HepG2 (cell line): Measurements from ENCODE around the gene PCDHGA7. TPM values are rescaled to one million over a fixed set of nuclear protein-coding genes. Genes with fewer than 3 reads are reported as not detected.
A peak's percentile ranks its signal among the peaks of the same experiment; 100 is the strongest.
"Not testable (repeated sequence)": the region's sequence is repeated elsewhere in the genome, so short reads cannot be mapped to it uniquely, and the experiment has no call there.

ENCODE experiments used
- ATAC-seq: fragments of 200-7000 bp; cut with Tn5 transposase; 3 replicates; pipeline ENCODE4 v1.9.1; 2020; ENCODE audit warnings: mild to moderate bottlenecking, moderate library complexity
- BruUV-seq: library from RNA; stranded (reverse); fragments of 400-500 nt; replicated peaks from 2 replicates; lab custom pipeline; 2021; lab: Mats Ljungman, UMichigan
- CTCF ChIA-PET: fragments of 300-600 bp; formaldehyde crosslinking; extraction: SDS; loops from one replicate; lab custom pipeline; 2021; ENCODE audit warnings: low total read pairs, inconsistent platforms, low intra/inter-chr PET ratio; lab: Yijun Ruan, JAX
- POLR2A ChIA-PET: fragments of 350-600 bp; sonication (Branson Sonifier 250); formaldehyde crosslinking; loops from one replicate; lab custom pipeline; 2020; ENCODE audit warnings: antibody characterized with exemption, inconsistent platforms; lab: Yijun Ruan, JAX
- DNase-seq: peaks from one replicate; pipeline ENCODE4 v3.0.0-alpha.2; 2015; ENCODE audit warnings: low spot score
- FAIRE-seq: peaks from 3 replicates; lab custom pipeline; 2011; peaks lifted over from hg19 to GRCh38; lab: Jason Lieb, UNC
- H2AFZ ChIP-seq: one replicate; pipeline ENCODE4 v1.6.1; 2011; ENCODE audit warnings: low read length, inconsistent platforms
- H3K27ac ChIP-seq: fragments of 300-600 bp; 3 replicates; pipeline ENCODE4 v1.8.0; 2011; ENCODE audit warnings: mixed run types, mild to moderate bottlenecking, mixed read lengths, low read length, inconsistent platforms; ENCODE audit not compliant: insufficient read depth; ENCODE audit errors: extremely low read length
- H3K27me3 ChIP-seq, 2 experiments: fragments of 200-600 bp in 1 of 2; 2 replicates in 1 of 2; 3 replicates in 1 of 2; pipeline versions ENCODE4 v1.6.0 to v1.8.0; 2011; ENCODE audit warnings: low read length in 2 of 2, mild to moderate bottlenecking in 2 of 2, moderate library complexity in 2 of 2, inconsistent platforms in 1 of 2; ENCODE audit not compliant: insufficient read depth in 2 of 2, control insufficient read depth in 1 of 2
- H3K36me3 ChIP-seq, 2 experiments: fragments of 200-600 bp in 1 of 2; replicated peaks in 1 of 2; 2 replicates in 1 of 2; 3 replicates in 1 of 2; pipeline versions ENCODE4 v1.5.1 to v1.8.0; 2011; ENCODE audit warnings: low read length in 2 of 2, inconsistent platforms in 1 of 2; ENCODE audit not compliant: insufficient read depth in 2 of 2, control insufficient read depth in 1 of 2
- H3K4me1 ChIP-seq: 2 replicates; pipeline ENCODE4 v1.5.1; 2012; ENCODE audit warnings: low read length, inconsistent platforms; ENCODE audit not compliant: insufficient read depth
- H3K4me2 ChIP-seq: 2 replicates; pipeline ENCODE4 v1.6.0; 2011; ENCODE audit warnings: low read depth, low read length, inconsistent platforms
- H3K4me3 ChIP-seq, 3 experiments: fragments of 200-600 bp in 1 of 3; sonication (generic), shearing (Covaris generic) in 1 of 3; replicated peaks in 1 of 3; 2 replicates each; pipeline ENCODE4 v1.5.1; 2011 to 2016; ENCODE audit warnings: low read length in 3 of 3, inconsistent platforms in 2 of 3, low read depth in 2 of 3, mild to moderate bottlenecking in 2 of 3, control low read depth in 1 of 3, mixed read lengths in 1 of 3; ENCODE audit not compliant: insufficient read depth in 1 of 3
- H3K79me2 ChIP-seq: one replicate; pipeline ENCODE4 v1.6.1; 2011; ENCODE audit warnings: low read length, inconsistent platforms; ENCODE audit not compliant: insufficient read depth
- H3K9ac ChIP-seq: 2 replicates; pipeline ENCODE4 v1.6.0; 2011; ENCODE audit warnings: mild to moderate bottlenecking, low read depth, low read length, inconsistent platforms; ENCODE audit not compliant: insufficient read depth
- H3K9me3 ChIP-seq: 2 replicates; pipeline ENCODE4 v1.5.1; 2012; ENCODE audit warnings: mild to moderate bottlenecking, low read length
- H4K20me1 ChIP-seq: 2 replicates; pipeline ENCODE4 v1.6.0; 2011; ENCODE audit warnings: inconsistent platforms, mild to moderate bottlenecking, low read length, moderate library complexity; ENCODE audit not compliant: insufficient read depth
- EEA1 ChIP-seq: sonication (generic); formaldehyde crosslinking; IDR thresholded peaks from 2 replicates; pipeline ENCODE4 v1.5.1; 2020; ENCODE audit warnings: mild to moderate bottlenecking, missing genetic modification reagents, borderline replicate concordance
- MTA1 ChIP-seq: sonication (generic); formaldehyde crosslinking; IDR thresholded peaks from 2 replicates; pipeline ENCODE4 v1.4.0; 2020; ENCODE audit warnings: missing genetic modification reagents, mild to moderate bottlenecking, borderline replicate concordance
- STAG1 ChIP-seq: sonication (generic); formaldehyde crosslinking; IDR thresholded peaks from 2 replicates; pipeline ENCODE4 v1.4.0; 2020; ENCODE audit warnings: missing genetic modification reagents
- WIZ ChIP-seq: sonication (generic); formaldehyde crosslinking; IDR thresholded peaks from 2 replicates; pipeline ENCODE4 v1.5.1; 2020; ENCODE audit warnings: mild to moderate bottlenecking, missing genetic modification reagents
- ZNF17 ChIP-seq: sonication (generic); formaldehyde crosslinking; IDR thresholded peaks from 2 replicates; pipeline ENCODE4 v1.5.0; 2020; ENCODE audit warnings: mild to moderate bottlenecking, missing genetic modification reagents
- ZNF484 ChIP-seq: sonication (generic); formaldehyde crosslinking; IDR thresholded peaks from 2 replicates; pipeline ENCODE4 v1.5.1; 2020; ENCODE audit warnings: mild to moderate bottlenecking, low read depth, missing genetic modification reagents, borderline replicate concordance
- ZNF775 ChIP-seq: sonication (generic); formaldehyde crosslinking; IDR thresholded peaks from 2 replicates; pipeline ENCODE4 v1.4.0; 2020; ENCODE audit warnings: missing genetic modification reagents, mild to moderate bottlenecking, moderate library complexity, borderline replicate concordance
- WGBS: methylation state at CpG from one replicate; pipeline ENCODE4 v1.1.6; 2017; ENCODE audit warnings: low lambda C conversion rate; 5-methylcytosine and 5-hydroxymethylcytosine counted together
- in situ Hi-C: cut with HindIII; loops from 2 replicates; pipeline ENCODE4 v1.10.0; 2017; ENCODE audit warnings: low pct_unique_long_range_greater_than_20kb; ENCODE audit not compliant: extremely low pct_ligation_motif_present
- intact Hi-C: fragments of 100-400 bp; cut with micrococcal nuclease; formaldehyde crosslinking; loops from one replicate; pipeline ENCODE4 v1.10.0; 2022; ENCODE audit not compliant: unreplicated experiment
- polyA plus RNA-seq, 8 experiments: library from polyadenylated mRNA; depleted of rRNA in 3 of 8; stranded (reverse) in 7 of 8; unstranded in 1 of 8; fragments of >200 nt; fragmentation: Illumina TruSeq in 4 of 8; extraction: Trizol in 4 of 8; gene quantifications; 2 replicates each; pipeline versions ENCODE4 v1.2.1 to v1.2.3, GENCODE V29; 2011 to 2016; ENCODE audit warnings: low read depth in 4 of 8, missing spikeins in 1 of 8, mixed read lengths in 1 of 8; ENCODE audit not compliant: insufficient read depth in 1 of 8
- total RNA-seq, 5 experiments: library from RNA; depleted of rRNA; stranded (reverse); fragments of >200 nt; fragmentation: Illumina TruSeq; extraction: Trizol; gene quantifications; 2 replicates each; pipeline ENCODE4 v1.2.3, GENCODE V29; 2016; ENCODE audit warnings: low read depth in 1 of 5
- TF ChIP-seq, protein P1 (sequence below): sonication (generic); formaldehyde crosslinking; IDR thresholded peaks from 2 replicates; pipeline ENCODE4 v1.5.0; 2020; ENCODE audit warnings: mild to moderate bottlenecking, missing genetic modification reagents, moderate library complexity
- TF ChIP-seq, protein P2 (sequence below): sonication (generic); formaldehyde crosslinking; IDR thresholded peaks from 2 replicates; pipeline ENCODE4 v1.5.0; 2020; ENCODE audit warnings: mild to moderate bottlenecking, missing genetic modification reagents

Gene PCDHGA7
- total and polyA plus RNA-seq, 2 of the 13 experiments (the other 11 are each of a cell fraction or from before 2014, with no cell fraction given): 0.11 to 0.31 TPM

DNA sequence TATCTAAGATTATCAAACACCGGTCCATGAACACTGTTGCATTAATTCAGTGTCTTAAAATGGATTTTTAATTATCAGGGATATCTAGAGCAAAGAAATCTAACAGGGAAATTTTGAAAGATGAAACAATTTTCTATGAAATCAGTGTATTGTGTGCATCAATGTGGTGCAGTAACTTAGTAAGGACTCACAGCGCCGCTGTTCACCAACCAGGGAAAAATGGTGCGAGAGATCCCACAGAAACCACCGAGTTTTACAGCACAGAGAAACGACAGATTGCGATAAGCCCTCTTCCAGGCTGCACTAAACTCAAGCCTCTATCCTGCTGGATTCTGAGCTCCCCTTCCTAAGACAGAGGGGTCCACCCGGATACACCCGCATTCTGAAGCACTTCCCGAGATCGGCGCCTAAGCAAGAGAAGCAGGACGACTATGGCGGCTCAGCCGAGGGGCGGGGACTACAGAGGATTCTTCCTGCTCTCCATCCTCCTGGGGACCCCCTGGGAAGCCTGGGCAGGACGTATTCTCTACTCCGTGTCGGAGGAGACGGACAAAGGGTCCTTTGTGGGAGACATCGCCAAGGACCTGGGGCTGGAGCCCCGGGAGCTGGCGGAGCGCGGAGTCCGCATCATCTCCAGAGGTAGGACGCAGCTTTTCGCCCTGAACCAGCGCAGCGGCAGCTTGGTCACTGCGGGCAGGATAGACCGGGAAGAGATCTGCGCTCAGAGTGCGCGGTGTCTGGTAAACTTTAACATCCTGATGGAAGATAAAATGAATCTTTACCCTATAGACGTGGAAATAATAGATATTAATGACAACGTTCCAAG is at the start of gene PCDHGA7 (continued):
- no peak for TF ChIP-seq MTA1 (CRISPR knock-in tag)
- no peak for TF ChIP-seq EEA1 (CRISPR knock-in tag)
- TF ChIP-seq ZNF775 (CRISPR knock-in tag): no peak
- TF ChIP-seq, all 625 proteins: peak for 0

DNA sequence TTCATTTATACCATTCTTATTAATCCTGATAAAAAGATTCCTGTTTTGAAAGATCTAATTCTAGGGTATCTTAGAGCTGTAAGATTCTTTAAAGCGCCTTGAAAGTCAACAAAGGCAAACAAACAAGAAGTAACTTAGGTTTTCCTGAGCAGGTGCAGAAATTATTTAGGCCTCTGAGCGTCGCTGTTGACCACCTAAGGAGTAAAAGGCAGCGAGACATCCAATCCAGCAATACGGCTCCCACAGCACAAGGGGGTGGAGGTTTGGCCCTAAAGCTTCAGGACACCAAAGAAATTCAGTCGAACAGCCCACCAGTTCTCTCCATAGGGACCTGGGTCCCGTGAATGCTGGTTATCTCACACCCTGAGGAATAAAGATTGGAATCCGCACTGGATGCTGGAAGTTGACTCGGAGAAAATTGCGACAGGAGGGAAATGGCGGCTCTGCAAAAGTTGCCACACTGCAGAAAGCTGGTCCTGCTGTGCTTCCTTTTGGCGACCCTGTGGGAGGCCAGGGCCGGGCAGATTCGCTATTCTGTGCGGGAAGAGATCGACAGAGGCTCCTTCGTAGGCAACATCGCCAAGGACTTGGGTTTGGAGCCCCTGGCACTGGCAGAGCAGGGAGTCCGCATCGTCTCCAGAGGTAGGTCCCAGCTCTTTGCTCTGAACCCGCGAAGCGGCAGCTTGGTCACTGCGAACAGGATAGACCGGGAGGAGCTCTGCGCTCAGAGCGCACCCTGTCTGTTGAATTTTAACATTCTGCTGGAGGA is 43.8 kb upstream of the PCDHGA7 start, which contains the start of gene PCDHGA2:
TSS of gene PCDHGA2 (plus strand) at position 223 of the 769 bp plus-strand sequence.
- WGBS: 46% methylated on average over 24 of the region's 27 CpGs
- ATAC-seq: 0 out of 3 replicates have a peak, but pooled peaks have one; percentile 25
- peaks cover 14% of the 10 kb centered on the region; the same call in 1 of the 2 replicates for H3K9me3 ChIP-seq
- H3K36me3 ChIP-seq: no peaks in the 10 kb centered on the region
- H3K27ac ChIP-seq: no peak within 1 kb of the TSS
- in situ Hi-C loops (no loop called here), intact Hi-C loops (no loop called here)
- no peak for FAIRE-seq
- BruUV-seq: no TSS peak
- TF ChIP-seq ZNF17 (CRISPR knock-in tag) (no peak), ZNF484 (CRISPR knock-in tag) (no peak), STAG1 (peak; percentile 33; the same call in 1 of the 2 replicates), WIZ (CRISPR knock-in tag) (no peak)
- TF ChIP-seq, protein P1, sequence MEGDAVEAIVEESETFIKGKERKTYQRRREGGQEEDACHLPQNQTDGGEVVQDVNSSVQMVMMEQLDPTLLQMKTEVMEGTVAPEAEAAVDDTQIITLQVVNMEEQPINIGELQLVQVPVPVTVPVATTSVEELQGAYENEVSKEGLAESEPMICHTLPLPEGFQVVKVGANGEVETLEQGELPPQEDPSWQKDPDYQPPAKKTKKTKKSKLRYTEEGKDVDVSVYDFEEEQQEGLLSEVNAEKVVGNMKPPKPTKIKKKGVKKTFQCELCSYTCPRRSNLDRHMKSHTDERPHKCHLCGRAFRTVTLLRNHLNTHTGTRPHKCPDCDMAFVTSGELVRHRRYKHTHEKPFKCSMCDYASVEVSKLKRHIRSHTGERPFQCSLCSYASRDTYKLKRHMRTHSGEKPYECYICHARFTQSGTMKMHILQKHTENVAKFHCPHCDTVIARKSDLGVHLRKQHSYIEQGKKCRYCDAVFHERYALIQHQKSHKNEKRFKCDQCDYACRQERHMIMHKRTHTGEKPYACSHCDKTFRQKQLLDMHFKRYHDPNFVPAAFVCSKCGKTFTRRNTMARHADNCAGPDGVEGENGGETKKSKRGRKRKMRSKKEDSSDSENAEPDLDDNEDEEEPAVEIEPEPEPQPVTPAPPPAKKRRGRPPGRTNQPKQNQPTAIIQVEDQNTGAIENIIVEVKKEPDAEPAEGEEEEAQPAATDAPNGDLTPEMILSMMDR (CRISPR knock-in tag): peak; percentile 35
- TF ChIP-seq, protein P2, sequence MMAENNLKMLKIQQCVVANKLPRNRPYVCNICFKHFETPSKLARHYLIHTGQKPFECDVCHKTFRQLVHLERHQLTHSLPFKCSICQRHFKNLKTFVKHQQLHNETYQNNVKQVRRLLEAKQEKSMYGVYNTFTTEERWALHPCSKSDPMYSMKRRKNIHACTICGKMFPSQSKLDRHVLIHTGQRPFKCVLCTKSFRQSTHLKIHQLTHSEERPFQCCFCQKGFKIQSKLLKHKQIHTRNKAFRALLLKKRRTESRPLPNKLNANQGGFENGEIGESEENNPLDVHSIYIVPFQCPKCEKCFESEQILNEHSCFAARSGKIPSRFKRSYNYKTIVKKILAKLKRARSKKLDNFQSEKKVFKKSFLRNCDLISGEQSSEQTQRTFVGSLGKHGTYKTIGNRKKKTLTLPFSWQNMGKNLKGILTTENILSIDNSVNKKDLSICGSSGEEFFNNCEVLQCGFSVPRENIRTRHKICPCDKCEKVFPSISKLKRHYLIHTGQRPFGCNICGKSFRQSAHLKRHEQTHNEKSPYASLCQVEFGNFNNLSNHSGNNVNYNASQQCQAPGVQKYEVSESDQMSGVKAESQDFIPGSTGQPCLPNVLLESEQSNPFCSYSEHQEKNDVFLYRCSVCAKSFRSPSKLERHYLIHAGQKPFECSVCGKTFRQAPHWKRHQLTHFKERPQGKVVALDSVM (CRISPR knock-in tag): no peak
- no peak within 1 kb of the TSS for H2AFZ ChIP-seq
- no peak within 1 kb of the TSS for H3K9ac ChIP-seq
- ChIA-PET POLR2A (no interaction called here), CTCF (interaction anchor here (1.1 kb wide), 1 partner anchor 226 kb away, joined by 4 read pairs; no protein-coding TSS in a partner anchor)
- no peaks in the 10 kb centered on the region for H3K79me2 ChIP-seq
- no peaks in the 10 kb centered on the region for H4K20me1 ChIP-seq
- no peak within 1 kb of the TSS for H3K4me3 ChIP-seq
- no peaks in the 10 kb centered on the region for H3K4me1 ChIP-seq
- DNase-seq: peak; percentile 18
- no peaks in the 10 kb centered on the region; a peak in 1 of 5 replicates for H3K27me3 ChIP-seq
- H3K4me2 ChIP-seq: no peak within 1 kb of the TSS

DNA sequence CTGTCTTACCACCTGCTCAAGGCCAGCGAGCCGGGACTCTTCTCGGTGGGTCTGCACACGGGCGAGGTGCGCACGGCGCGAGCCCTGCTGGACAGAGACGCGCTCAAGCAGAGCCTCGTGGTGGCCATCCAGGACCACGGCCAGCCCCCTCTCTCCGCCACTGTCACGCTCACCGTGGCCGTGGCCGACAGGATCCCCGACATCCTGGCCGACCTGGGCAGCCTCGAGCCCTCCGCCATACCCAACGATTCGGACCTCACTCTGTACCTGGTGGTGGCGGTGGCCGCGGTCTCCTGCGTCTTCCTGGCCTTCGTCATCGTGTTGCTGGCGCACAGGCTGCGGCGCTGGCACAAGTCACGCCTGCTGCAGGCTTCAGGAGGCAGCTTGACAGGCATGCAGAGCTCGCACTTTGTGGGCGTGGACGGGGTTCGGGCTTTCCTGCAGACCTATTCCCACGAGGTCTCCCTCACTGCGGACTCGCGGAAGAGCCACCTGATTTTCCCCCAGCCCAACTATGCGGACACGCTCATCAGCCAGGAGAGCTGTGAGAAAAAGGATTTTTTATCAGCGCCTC is 41.7 kb upstream of the PCDHGA7 start:
- H2AFZ ChIP-seq, BruUV-seq, FAIRE-seq, intact Hi-C loops, POLR2A ChIA-PET, DNase-seq, in situ Hi-C loops, H3K36me3 ChIP-seq, H3K27ac ChIP-seq, H3K4me1 ChIP-seq, CTCF ChIA-PET, H3K27me3 ChIP-seq, ATAC-seq, H3K9ac ChIP-seq, H3K79me2 ChIP-seq, H3K4me2 ChIP-seq, H3K4me3 ChIP-seq, H4K20me1 ChIP-seq: not testable (repeated sequence)
- 57% methylated on average over 7 of the region's 45 CpGs for WGBS
- peaks cover 30% of the 10 kb centered on the region for H3K9me3 ChIP-seq
